Measurements from ENCODE around the gene ZEB2.

The ZEB2 gene

DNA sequence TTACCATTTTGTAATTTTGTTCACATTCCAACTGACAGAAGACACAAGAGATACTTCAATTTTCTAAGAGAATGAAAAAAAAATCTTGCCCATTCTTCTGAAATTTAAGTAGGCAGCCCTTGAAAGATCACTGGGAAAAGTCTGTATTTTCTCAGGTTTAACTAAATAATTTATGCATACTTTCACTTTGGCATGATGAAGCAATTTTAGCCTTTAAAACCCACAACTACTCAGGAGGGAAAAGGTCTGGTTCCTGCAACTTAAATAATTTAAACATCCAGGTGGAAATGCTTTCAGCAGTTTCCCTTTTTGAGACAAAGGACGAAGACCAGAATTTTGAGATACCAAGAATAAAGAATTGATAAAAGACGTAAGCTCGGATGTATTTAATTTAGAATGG lies 61.4 kb downstream of the ZEB2 start:
- Histone ChIP-seq H3K79me2 (ENCODE audit: insufficient read depth, low read length) (no peaks in the 10 kb centered on the region), H3F3A (ENCODE audit: insufficient read depth) (no peaks in the 10 kb centered on the region), H3K27me3 (ENCODE audit: low read length) (no peaks in the 10 kb centered on the region), H3K36me3 (ENCODE audit: low read length) (no peaks in the 10 kb centered on the region), H2AFZ (ENCODE audit: low read depth, low read length, severe bottlenecking) (no peak overlapping the region), H4K20me1 (ENCODE audit: low read depth, low read length) (no peaks in the 10 kb centered on the region), H3K9me2 (replicated peaks; ENCODE audit: insufficient read depth, low read length) (no peaks in the 10 kb centered on the region), H3K4me3 (ENCODE audit: insufficient read depth, low read length, poor library complexity, severe bottlenecking) (no peak overlapping the region), H3K27ac (ENCODE audit: low read depth, low read length) (no peak overlapping the region), H3K9ac (ENCODE audit: low read length) (no peak overlapping the region), H3K9me3 (ENCODE audit: insufficient read depth, low read length) (no peaks in the 10 kb centered on the region), H3K4me2 (ENCODE audit: low read depth, low read length, poor library complexity, severe bottlenecking) (no peak overlapping the region)
- TF ChIP-seq EZH2phosphoT487 (conservative IDR thresholded peaks at IDR 0.05; ENCODE audit: low read length), result no peak
- TF ChIP-seq, protein P1, sequence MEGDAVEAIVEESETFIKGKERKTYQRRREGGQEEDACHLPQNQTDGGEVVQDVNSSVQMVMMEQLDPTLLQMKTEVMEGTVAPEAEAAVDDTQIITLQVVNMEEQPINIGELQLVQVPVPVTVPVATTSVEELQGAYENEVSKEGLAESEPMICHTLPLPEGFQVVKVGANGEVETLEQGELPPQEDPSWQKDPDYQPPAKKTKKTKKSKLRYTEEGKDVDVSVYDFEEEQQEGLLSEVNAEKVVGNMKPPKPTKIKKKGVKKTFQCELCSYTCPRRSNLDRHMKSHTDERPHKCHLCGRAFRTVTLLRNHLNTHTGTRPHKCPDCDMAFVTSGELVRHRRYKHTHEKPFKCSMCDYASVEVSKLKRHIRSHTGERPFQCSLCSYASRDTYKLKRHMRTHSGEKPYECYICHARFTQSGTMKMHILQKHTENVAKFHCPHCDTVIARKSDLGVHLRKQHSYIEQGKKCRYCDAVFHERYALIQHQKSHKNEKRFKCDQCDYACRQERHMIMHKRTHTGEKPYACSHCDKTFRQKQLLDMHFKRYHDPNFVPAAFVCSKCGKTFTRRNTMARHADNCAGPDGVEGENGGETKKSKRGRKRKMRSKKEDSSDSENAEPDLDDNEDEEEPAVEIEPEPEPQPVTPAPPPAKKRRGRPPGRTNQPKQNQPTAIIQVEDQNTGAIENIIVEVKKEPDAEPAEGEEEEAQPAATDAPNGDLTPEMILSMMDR (IDR thresholded peaks at IDR 0.05; ENCODE audit: insufficient read depth, low read length, poor library complexity, severe bottlenecking), result no peak

DNA sequence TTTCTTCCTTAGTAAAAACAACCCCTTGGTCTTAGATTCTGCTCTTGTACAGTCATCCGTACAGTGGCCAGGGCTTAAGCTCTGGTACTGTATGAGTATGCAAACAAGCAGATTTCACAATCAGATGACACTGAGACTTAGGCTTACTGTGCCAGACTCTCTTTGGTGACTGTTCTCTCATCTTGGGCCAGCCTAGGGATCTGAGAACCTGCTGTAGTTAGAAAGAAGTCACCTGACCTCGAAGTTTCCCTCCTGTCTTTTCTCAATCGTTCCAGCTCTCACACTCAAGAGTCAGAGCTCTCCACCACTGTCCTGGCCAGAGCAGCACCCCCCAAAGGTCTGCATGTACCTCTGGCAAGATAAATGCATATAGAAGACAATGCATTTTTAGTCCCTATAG lies 63.2 kb downstream of the ZEB2 start:
- no peak overlapping the region for H3K4me2 ChIP-seq (ENCODE audit: low read depth, low read length, poor library complexity, severe bottlenecking)
- H3K9ac ChIP-seq (ENCODE audit: low read length), result no peak overlapping the region
- no peak overlapping the region for H2AFZ ChIP-seq (ENCODE audit: low read depth, low read length, severe bottlenecking)
- no peaks in the 10 kb centered on the region for H3F3A ChIP-seq (ENCODE audit: insufficient read depth)
- H3K9me3 ChIP-seq (ENCODE audit: insufficient read depth, low read length), result no peaks in the 10 kb centered on the region
- TF ChIP-seq, protein P1 (IDR thresholded peaks at IDR 0.05; ENCODE audit: insufficient read depth, low read length, poor library complexity, severe bottlenecking), result no peak
- no peak for TF ChIP-seq EZH2phosphoT487 (conservative IDR thresholded peaks at IDR 0.05; ENCODE audit: low read length)
- H3K27me3 ChIP-seq (ENCODE audit: low read length), result no peaks in the 10 kb centered on the region
- no peak overlapping the region for H3K27ac ChIP-seq (ENCODE audit: low read depth, low read length)
- H4K20me1 ChIP-seq (ENCODE audit: low read depth, low read length), result no peaks in the 10 kb centered on the region
- H3K4me3 ChIP-seq (ENCODE audit: insufficient read depth, low read length, poor library complexity, severe bottlenecking), result no peak overlapping the region
- no peaks in the 10 kb centered on the region for H3K79me2 ChIP-seq (ENCODE audit: insufficient read depth, low read length)
- H3K36me3 ChIP-seq (ENCODE audit: low read length), result no peaks in the 10 kb centered on the region
- H3K9me2 ChIP-seq (replicated peaks; ENCODE audit: insufficient read depth, low read length), result no peaks in the 10 kb centered on the region

DNA sequence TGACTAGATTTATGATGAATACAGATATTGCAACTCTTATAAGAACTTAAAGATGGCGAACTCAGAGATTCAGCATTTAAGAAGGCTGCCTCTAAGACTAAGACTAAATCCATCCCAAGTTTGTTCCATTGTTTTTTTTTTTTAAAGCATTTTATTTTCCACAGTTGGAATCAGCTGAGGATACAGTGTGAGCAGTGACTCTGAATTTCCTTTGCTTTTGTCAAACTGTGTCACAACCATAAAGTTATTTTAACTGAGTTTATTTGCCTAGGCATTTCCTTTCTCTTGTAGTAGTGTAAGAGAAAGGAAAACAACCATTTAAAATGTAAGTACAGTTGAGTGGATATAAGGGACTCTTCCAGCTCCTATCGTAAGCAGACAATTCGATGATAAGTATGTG lies 63.9 kb downstream of the ZEB2 start:
- no peaks in the 10 kb centered on the region for H4K20me1 ChIP-seq (ENCODE audit: low read depth, low read length)
- no peaks in the 10 kb centered on the region for H3K36me3 ChIP-seq (ENCODE audit: low read length)
- H3K4me2 ChIP-seq (ENCODE audit: low read depth, low read length, poor library complexity, severe bottlenecking), result no peak overlapping the region
- no peak overlapping the region for H3K9ac ChIP-seq (ENCODE audit: low read length)
- H3K4me3 ChIP-seq (ENCODE audit: insufficient read depth, low read length, poor library complexity, severe bottlenecking), result no peak overlapping the region
- no peaks in the 10 kb centered on the region for H3K9me3 ChIP-seq (ENCODE audit: insufficient read depth, low read length)
- H3F3A ChIP-seq (ENCODE audit: insufficient read depth), result no peaks in the 10 kb centered on the region
- H2AFZ ChIP-seq (ENCODE audit: low read depth, low read length, severe bottlenecking), result no peak overlapping the region
- H3K9me2 ChIP-seq (replicated peaks; ENCODE audit: insufficient read depth, low read length), result no peaks in the 10 kb centered on the region
- TF ChIP-seq, protein P1 (IDR thresholded peaks at IDR 0.05; ENCODE audit: insufficient read depth, low read length, poor library complexity, severe bottlenecking), result no peak
- no peak for TF ChIP-seq EZH2phosphoT487 (conservative IDR thresholded peaks at IDR 0.05; ENCODE audit: low read length)
- no peaks in the 10 kb centered on the region for H3K79me2 ChIP-seq (ENCODE audit: insufficient read depth, low read length)
- H3K27ac ChIP-seq (ENCODE audit: low read depth, low read length), result no peak overlapping the region
- no peaks in the 10 kb centered on the region for H3K27me3 ChIP-seq (ENCODE audit: low read length)

All from SU-DHL-6 (cell line).